GM19099 (cell line): ENCODE measurements around the gene ALPK3.

Experiments used
- POLR2A ChIP-seq: IDR thresholded peaks from 3 replicates; pipeline ENCODE4 v1.6.1; 2011; ENCODE audit warnings: low read depth; ENCODE audit not compliant: insufficient read length; ENCODE audit errors: extremely low read depth

Gene ALPK3

DNA sequence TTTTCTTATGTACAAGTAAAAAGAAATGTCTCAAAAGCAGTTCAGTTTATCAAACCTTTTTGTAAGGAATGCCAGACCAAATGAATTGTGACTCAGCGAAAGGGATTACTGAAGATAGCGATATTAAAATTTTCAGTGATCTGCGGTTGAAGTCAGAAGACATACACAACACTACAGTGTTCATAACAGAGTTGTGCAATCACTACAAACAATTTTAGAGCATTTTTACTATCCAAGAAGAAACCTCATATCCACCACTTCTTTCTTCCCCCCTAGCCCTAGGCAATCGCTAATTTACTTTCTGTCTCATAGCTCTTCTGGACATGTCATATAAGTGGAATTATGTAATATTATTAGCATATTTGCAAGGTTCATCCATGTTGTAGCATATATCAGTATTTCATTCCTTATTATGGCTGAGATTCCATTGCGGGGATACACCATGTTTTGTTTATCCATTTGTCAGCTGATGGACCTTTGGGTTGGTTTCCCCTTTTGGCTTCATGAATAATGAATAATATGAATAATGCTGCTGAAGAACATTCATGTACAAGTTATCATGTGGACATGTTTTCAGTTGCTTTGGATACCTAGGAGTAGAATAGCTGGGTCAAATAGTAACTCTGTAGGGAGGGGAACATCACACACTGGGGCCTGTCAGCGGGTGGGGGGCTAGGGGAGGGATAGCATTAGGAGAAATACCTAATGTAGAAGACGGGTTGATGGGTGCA lies 23.6 kb upstream of the ALPK3 start:
- no peak for TF ChIP-seq POLR2A

DNA sequence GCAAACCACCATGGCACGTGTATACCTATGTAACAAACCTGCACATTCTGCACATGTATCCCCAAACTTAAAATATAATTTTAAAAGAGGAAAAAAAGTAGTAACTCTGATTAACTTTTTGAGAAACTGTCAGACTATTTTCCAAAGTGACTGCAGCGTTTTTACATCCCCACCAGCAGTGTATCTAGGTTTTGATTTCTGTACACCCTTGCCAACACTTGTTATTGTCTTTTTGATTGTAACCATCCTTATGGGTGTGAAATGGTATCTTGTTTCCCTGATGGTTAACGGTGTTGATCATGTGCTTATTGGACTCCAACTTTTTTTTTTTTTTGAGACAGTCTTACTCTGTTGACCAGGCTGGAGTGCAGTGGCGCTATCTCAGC lies 23.0 kb upstream of the ALPK3 start:
- no peak for TF ChIP-seq POLR2A

DNA sequence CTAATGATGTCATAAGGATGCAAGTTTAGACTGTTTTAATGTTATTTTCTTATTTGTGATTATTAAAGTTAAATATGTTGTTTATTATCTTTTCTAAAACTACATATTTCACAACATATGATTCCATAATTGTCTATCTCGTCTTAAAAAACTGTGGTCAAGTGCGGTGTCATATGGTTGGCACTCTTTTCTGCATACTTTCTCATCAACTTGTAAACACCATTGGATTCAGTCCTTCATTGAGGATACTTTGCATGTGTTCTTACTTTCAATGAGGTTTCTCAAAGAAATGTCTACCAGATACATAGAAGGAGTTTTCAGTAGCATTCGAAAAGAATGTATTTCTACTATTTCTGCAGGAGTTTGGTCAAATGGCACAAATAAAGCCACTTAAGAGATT lies 22.0 kb upstream of the ALPK3 start:
- no peak for TF ChIP-seq POLR2A

DNA sequence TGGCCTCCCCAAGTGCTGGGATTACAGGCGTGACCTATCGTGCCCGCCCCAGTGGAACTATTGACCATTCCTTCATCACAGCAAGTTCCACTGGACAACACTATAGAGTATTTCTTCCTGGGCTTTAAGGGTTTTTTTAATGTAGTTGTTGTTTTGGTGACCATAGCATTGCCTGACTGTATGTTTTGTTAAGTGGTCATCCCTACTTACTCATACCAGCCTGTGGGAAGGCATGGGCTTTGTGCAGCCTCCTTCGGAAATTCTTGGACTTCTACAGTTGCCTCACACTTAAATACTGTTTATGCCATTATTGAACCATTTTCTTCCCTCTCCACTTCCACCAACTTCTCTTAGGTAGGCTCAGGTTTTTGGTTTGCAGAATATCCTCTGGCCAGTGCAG lies 19.9 kb upstream of the ALPK3 start:
- TF ChIP-seq POLR2A, result no peak

DNA sequence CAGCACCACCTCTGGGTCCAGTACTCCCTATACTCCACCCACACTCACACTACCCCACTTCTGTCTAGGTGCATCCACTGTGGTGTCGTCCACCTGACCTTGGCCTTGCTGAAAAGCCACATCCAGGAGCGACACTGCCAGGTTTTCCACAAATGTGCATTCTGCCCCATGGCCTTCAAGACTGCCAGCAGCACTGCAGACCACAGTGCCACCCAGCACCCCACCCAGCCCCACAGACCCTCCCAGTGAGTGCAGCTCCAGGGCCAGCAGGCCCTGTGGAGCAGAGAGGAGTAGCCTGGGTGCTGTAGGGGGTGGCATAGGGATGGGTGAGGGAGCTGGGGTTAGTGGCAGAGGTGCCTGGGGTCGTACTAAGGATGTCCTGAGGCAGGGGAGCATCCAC lies 19.4 kb upstream of the ALPK3 start:
- no peak for TF ChIP-seq POLR2A

DNA sequence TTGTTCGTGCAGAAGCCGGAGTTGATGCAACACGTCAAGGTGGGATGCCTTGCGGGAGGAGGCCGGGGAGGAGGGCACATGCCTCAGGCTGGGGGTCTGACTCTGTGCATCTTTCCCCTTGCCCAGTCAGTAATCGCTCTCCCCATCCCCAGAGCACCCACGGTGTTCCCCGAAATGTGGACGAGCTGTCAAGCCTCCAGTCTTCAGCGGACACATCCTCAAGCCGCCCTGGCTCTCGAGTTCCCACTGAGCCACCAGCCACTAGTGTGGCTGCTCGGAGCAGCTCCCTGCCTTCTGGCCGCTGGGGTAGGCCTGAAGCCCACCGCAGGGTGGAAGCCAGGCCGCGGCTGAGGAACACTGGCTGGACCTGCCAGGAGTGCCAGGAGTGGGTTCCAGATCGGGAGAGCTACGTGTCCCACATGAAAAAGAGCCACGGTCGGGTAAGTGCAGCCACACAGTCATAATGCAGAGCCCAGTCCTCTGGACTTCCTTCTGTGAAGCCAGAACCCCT lies 18.7 kb upstream of the ALPK3 start:
- TF ChIP-seq POLR2A, result no peak

DNA sequence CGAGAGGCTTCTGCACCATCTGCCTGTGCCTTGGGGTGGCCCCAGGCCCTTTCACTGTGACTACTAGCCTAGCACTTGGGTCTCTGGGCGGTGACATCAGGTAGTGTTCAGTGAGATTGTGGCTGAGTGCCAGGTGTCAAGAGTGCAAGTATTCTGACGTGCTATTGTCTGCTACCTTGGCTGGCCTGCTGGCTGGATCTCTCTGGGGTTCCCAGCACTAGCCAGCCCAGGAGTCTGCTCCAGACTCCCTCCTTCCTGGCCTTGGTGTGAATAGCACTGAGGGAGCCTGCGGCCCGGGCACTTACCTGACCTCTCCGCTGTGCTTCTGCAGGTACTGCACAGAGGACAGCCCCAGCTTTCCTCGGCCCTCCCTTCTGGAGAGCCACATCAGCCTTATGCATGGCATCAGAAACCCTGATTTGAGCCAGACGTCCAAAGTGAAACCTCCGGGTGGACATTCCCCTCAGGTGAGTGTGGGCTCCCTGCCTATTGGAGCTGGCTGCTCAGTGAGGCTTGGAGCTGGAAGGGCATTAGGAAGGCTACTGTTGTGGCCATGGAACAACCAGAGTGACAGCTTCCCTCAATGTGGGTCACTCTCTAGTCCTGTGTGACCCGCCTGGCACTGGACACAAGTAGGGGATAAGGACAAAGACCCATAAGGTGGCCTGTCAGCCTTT lies 17.5 kb upstream of the ALPK3 start:
- no peak for TF ChIP-seq POLR2A

DNA sequence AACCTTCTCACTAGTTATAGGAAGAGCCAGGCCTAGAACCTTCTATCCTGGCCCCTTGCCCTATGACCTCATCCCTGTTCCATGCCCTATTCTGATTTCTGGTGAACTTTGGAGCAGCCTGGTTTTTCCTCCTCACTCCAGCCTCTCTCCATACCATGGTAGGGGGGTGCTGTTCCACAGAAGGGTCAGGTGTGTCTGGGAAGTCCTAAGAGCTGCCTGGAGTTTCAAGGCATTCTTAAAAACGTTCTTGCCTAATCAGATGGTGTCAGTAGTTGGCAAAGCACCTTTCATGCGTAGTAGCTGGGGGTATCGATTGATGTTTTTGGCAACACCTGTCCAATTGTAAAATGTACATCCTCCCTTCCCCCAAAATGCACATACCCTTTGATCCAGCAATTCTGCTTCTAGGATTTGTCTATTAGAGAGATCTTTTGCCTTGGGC lies 16.8 kb upstream of the ALPK3 start:
- no peak for TF ChIP-seq POLR2A

DNA sequence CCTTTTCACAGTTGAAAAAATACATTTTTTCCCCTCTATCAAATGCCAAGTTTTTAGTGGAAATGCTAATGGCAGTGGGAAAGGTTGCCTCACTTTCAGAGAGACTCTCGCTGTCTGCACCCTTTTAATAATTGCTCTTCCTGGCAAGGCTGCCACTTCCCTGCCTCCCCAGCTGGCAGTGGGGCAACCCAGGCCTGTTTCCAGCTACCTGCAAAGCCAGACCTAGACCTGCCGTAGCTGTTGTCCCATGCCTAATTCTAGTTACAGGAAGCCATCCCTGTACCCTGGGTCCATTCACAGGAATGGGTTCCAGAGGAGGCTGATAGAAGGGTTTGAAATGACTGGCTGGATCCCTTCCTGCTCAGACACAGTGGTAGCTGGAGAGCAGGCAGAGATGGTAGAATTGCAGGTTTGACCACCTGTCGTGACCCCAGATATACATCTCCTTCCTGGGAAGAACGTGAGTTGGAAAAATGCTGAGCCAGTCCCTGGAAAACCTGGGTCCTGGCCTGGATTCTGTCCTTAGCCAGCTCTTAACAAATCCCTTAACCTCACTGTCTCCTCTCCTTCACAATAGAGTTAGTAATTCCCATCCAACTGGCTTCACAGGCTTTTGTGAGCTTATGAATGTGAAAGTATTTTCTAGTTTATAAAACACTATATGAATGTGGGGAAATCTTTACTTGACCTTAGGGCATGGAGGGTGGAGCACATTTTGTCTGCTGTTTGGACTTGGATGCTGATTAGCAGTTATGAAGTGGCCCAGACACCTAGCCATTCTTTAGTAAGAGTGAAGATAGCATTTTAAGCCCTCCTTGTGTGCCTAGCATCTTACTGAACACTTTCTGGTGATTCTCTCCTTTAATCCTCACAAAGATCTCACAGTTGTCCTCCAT lies 12.9 kb upstream of the ALPK3 start:
- TF ChIP-seq POLR2A, result no peak

DNA sequence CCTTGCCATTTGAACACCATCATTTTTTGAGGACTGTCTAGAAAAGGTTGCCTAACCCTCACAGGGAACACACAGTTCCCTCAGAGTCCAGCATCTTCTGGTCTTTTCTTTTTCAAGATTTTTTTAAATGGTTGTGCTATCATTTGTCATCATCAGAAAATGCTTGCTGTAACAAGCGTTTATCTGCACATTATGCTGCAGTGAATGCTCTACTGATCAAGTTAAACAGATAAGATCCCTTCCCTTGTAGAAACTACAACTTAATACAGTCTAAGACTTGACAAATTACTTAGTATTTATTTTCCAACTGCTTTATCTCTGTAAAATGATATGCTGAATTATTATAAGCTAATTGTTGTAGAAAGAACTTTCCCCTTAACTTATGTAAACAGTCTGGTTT lies 11.9 kb upstream of the ALPK3 start:
- TF ChIP-seq POLR2A, result no peak

DNA sequence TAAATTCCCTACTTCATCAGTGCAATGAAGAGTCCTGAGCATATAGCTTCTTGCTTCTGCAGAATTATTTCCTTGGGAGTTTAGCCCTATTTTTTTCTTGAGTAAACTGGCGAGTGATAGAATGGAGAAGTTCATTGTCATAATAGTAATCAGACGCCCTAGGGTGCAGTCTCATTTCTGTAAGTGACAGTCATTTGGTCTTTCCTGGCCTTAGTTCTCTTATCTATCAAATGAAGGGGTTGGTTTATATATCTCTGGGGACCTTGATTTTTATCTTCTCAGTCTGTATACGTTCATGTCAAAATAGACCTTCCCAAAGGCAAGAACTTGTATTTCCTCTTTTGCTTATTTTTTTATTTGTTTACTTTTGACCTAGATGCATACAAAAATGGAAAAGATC lies 9.9 kb upstream of the ALPK3 start:
- TF ChIP-seq POLR2A, result no peak

DNA sequence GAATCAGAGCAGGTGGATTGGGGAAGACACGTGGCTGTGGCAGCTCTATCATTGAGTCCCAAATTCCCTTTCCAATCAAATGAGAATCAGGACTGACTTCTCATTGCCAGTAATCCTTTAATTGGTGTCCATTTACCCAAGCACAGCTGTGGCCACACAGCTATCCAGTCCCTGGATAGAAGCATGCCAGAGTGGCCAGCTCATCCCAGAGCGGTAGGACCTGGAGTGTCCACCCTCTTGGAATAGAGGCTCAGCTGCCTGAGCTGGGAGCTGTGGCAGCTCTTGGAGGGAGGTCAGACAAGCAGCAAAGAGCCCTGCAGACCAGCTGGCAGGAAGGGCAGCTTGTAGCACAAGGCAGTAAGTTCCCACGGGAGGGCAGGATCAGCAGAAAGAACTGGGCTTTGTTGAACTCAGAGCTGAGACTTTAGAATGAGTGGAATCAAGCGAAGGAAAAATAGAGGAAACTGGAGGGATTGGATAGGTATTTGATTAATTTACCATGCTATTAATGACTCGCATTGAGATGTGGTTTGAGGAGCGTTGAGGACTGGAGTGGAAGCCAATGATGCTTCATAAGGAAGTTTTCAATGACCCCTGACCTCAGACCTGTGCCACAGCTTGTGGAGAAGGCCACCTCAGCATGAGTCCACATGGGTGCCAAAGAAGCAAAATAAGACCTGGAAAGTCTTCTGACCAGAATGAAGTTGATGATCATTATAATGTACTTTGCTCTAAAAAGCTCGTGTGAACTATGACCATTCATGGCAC lies 6.9 kb upstream of the ALPK3 start:
- TF ChIP-seq POLR2A, result no peak

DNA sequence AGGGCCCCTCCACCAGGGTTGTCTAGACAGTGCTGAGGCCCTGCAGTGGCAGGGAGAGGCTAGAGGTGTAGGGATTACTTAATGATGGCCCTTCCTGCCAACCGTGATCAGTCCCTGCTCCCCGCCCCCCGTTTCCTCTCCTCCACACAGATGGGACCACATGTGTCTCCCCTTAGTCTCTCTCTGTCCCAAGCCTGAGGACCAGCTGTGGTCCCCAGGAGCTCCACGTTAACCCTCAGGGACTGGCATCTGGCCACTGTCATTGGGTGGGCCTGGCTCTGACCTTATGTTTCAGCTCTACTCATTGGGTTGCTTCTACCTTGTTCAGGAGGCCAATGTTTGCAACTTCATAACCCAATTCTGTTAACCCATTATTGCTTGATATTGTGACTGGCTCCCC lies 6.0 kb upstream of the ALPK3 start:
- TF ChIP-seq POLR2A, result no peak

DNA sequence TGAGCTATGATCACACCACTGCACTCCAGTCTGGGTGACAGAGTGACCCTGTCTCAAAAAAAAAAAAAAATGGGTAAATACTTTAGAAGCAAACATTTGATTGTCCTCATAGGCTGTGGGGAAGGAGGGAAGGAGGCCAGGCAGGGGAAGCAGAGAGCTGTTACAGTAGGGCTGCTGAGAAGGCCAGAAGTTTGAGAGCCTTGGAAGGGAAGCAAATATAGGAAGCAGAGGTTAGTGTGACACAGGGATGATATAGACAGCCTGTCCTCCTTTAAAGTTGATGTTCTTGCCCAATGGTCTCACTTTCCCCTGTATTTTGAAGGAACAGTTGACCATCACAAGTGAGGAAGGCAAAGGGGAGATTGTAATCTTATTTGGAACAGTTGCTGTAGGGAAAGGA lies 5.3 kb upstream of the ALPK3 start:
- no peak for TF ChIP-seq POLR2A

DNA sequence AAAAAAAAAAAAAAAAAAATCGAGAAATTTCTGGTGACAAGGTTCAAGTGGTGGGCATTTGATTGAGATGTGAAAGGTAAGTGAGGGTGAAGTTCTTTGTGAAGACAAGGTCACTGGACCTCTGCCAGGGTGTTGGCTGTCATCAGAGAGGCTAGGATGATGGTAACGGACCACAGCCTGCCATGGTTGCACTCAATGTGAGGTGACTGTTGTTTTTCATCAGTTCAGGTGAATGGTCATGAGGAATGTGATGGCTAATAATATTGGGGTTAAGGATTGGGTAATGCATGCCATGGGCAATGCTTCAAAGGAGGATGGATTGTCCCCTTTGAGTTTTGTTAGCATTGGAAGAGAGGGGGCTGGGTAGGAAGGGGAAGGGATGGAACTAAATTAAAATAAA lies 4.3 kb upstream of the ALPK3 start:
- TF ChIP-seq POLR2A, result no peak
